Kidney glomerular epithelial cell (primary cell): Measurements from ENCODE around the gene PCDHA5.
"Not testable (repeated sequence)": the region's sequence is repeated elsewhere in the genome, so short reads cannot be mapped to it uniquely, and the experiment has no call there.

Source experiments
- DNase-seq: peaks from one replicate; lab custom pipeline; 2025; lab: John Stamatoyannopoulos, UW

Gene PCDHA5

GRCh38 chr5:140821375-140822280 lies at the start of gene PCDHA5:
PCDHA5 (plus strand) TSS chr5:140821613.
- no peak for DNase-seq

GRCh38 chr5:140780512-140780911 lies 40.9 kb upstream of the PCDHA5 start:
- no peak for DNase-seq

GRCh38 chr5:140785905-140786686 lies 35.3 kb upstream of the PCDHA5 start, which contains the start of gene PCDHA1:
PCDHA1 (plus strand) TSS chr5:140786140.
- no peak for DNase-seq

- DNase-seq = not testable (repeated sequence)
Observed at GRCh38 chr5:140787422-140787821, 34.0 kb upstream of the PCDHA5 start.

- not testable (repeated sequence) for DNase-seq
Observed at GRCh38 chr5:140787849-140788504, 33.4 kb upstream of the PCDHA5 start.

GRCh38 chr5:140791089-140791488 lies 30.3 kb upstream of the PCDHA5 start:
- no peak for DNase-seq

- no peak for DNase-seq
Observed at GRCh38 chr5:140794595-140795258, 26.7 kb upstream of the PCDHA5 start, which contains the start of gene PCDHA2. PCDHA2 (plus strand) TSS chr5:140794852.

GRCh38 chr5:140795259-140795641 lies 26.2 kb upstream of the PCDHA5 start:
- DNase-seq = no peak

GRCh38 chr5:140796072-140796717 lies 25.2 kb upstream of the PCDHA5 start:
- DNase-seq = not testable (repeated sequence)

- no peak for DNase-seq
Observed at GRCh38 chr5:140796718-140797095, 24.7 kb upstream of the PCDHA5 start.

- DNase-seq = no peak
Observed at GRCh38 chr5:140800816-140801493, 20.5 kb upstream of the PCDHA5 start, which contains the start of gene PCDHA3. PCDHA3 (plus strand) TSS chr5:140801057.

GRCh38 chr5:140801494-140801841 lies 19.9 kb upstream of the PCDHA5 start:
- DNase-seq = no peak

GRCh38 chr5:140802381-140802780 lies 19.0 kb upstream of the PCDHA5 start:
- not testable (repeated sequence) for DNase-seq

GRCh38 chr5:140802781-140803271 lies 18.6 kb upstream of the PCDHA5 start:
- DNase-seq = no peak

GRCh38 chr5:140806834-140807775 lies 14.3 kb upstream of the PCDHA5 start, which contains the start of gene PCDHA4:
PCDHA4 (plus strand) TSS chr5:140807068.
- DNase-seq = no peak

- DNase-seq = not testable (repeated sequence)
Observed at GRCh38 chr5:140808241-140808888, 13.0 kb upstream of the PCDHA5 start.

GRCh38 chr5:140808889-140809291 lies 12.5 kb upstream of the PCDHA5 start:
- no peak for DNase-seq

GRCh38 chr5:140822281-140822629 lies 842 bp downstream of the PCDHA5 start:
- DNase-seq = no peak

- not testable (repeated sequence) for DNase-seq
Observed at GRCh38 chr5:140822969-140823368, 1.6 kb downstream of the PCDHA5 start.
